ENCODE data around the gene POLR2H. TPM values are rescaled to one million over a fixed set of nuclear protein-coding genes. Genes with fewer than 3 reads are reported as not detected.

POLR2H gene
- total and polyA plus RNA-seq, 2 of the 4 experiments (the other 2 are of a cell fraction): 47.7 to 130 TPM

DNA sequence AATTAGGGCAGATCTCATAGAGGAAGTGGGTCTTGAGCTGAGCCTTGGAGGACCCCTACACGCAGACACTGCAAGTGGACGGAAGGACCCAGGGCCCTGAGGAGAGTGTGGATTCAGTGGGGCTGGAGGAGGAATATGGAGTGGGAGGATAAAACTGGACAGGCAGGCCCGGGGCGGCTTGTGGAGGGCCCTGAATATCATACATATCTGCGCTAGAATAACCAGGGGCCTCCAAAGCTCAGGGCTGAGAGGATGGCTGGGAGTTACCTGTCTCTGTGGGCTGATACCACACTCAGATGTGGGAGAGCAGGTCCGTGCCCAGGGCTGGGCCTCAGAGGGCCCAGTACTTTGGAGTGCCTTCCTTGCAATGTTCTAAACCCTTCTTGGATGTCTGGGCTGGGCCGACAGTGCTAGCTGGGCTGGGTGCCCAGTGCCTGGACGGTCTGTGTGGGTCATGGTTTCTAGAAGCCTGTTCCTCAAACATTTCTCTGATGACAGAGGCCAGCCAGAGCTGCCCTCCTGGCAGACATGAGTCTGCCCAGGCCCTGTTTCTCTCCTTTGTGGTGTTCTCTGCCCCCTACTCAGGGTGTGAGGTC is 47.9 kb downstream of the POLR2H start:
- Histone ChIP-seq H3K4me2 (ENCODE audit: low read depth, low read length) (no peak overlapping the region), H2AFZ (replicated peaks; ENCODE audit: low read length, poor library complexity) (no peak overlapping the region), H4K20me1 (ENCODE audit: insufficient read depth, low read length) (no peaks in the 10 kb centered on the region), H3K14ac (replicated peaks; ENCODE audit: low read depth, low read length) (no peak overlapping the region), H3K9me1 (ENCODE audit: insufficient read depth, low read length) (no peaks in the 10 kb centered on the region), H2AK9ac (replicated peaks; ENCODE audit: low read depth, low read length, poor library complexity) (no peak overlapping the region), H2AK5ac (ENCODE audit: low read depth, low read length) (no peak overlapping the region), H3K79me1 (ENCODE audit: low read depth in 1 of 2, low read length in 2 of 2) (no peaks in the 10 kb centered on the region), H3K36me3 (ENCODE audit: control insufficient read depth, insufficient read depth, low read length) (no peaks in the 10 kb centered on the region), H3K56ac (ENCODE audit: extremely low read depth, insufficient read depth, low read length) (no peak overlapping the region), H3K9me3 (ENCODE audit: control insufficient read depth, insufficient read depth, low read length) (peaks cover 3% of the 10 kb centered on the region; the same call in 1 of the 2 replicates), H2BK120ac (ENCODE audit: low read depth, low read length) (no peak overlapping the region), H3K4me3 (ENCODE audit: insufficient read depth, low read depth, low read length) (no peak overlapping the region), H4K5ac (ENCODE audit: low read depth, low read length) (no peak overlapping the region), H2BK20ac (ENCODE audit: low read depth, low read length) (no peak overlapping the region), H2BK15ac (ENCODE audit: low read depth, low read length) (no peak overlapping the region), H3K27me3 (ENCODE audit: control insufficient read depth, insufficient read depth, low read length) (peaks cover 42% of the 10 kb centered on the region), H3K9ac (ENCODE audit: low read depth, low read length) (no peak overlapping the region), H2BK5ac (ENCODE audit: low read depth, low read length, poor library complexity, severe bottlenecking) (no peak overlapping the region), H4K91ac (ENCODE audit: insufficient read depth, low read depth, low read length) (no peak overlapping the region), H3K23ac (ENCODE audit: low read depth, low read length) (no peak overlapping the region), H4K8ac (ENCODE audit: low read depth in 2 of 2, low read length in 2 of 2) (no peak overlapping the region), H3K18ac (ENCODE audit: low read depth, low read length) (no peak overlapping the region), H3K27ac (ENCODE audit: insufficient read depth, low read length) (no peak overlapping the region), H3K4me1 (ENCODE audit: control insufficient read depth, insufficient read depth, low read length) (no peaks in the 10 kb centered on the region), H3K4ac (ENCODE audit: low read depth, low read length) (no peak overlapping the region)
- POLR2A ChIA-PET (ENCODE audit: unreplicated experiment): no interaction called here
- BruUV-seq (replicated peaks): no TSS peak
- dilution Hi-C loops (cut with HindIII; ENCODE audit: low sequenced_read_pairs, unreplicated experiment) (no loop called here), in situ Hi-C loops (cut with MboI; ENCODE audit: low sequenced_read_pairs) (no loop called here), intact Hi-C loops (cut with micrococcal nuclease) (no loop called here)
- TF ChIP-seq CEBPB (IDR thresholded peaks at IDR 0.05; ENCODE audit: low read depth, low read length) (no peak), RFX5 (IDR thresholded peaks at IDR 0.05; ENCODE audit: low read depth, low read length) (no peak), MAZ (IDR thresholded peaks at IDR 0.05; ENCODE audit: borderline replicate concordance, low read depth, low read length) (no peak), MXI1 (IDR thresholded peaks at IDR 0.05; ENCODE audit: borderline replicate concordance, low read depth, low read length) (no peak), RCOR1 (IDR thresholded peaks at IDR 0.05; ENCODE audit: insufficient replicate concordance, low read length) (no peak), POLR2A (IDR thresholded peaks at IDR 0.05; ENCODE audit: low read depth, low read length) (no peak), CHD1 (IDR thresholded peaks at IDR 0.05; ENCODE audit: low read depth, low read length) (no peak), CTCF (conservative IDR thresholded peaks at IDR 0.05; ENCODE audit: low read depth, low read length) (no peak), MAFK (IDR thresholded peaks at IDR 0.05; ENCODE audit: low read depth, low read length) (no peak)
- TF ChIP-seq, protein P1, sequence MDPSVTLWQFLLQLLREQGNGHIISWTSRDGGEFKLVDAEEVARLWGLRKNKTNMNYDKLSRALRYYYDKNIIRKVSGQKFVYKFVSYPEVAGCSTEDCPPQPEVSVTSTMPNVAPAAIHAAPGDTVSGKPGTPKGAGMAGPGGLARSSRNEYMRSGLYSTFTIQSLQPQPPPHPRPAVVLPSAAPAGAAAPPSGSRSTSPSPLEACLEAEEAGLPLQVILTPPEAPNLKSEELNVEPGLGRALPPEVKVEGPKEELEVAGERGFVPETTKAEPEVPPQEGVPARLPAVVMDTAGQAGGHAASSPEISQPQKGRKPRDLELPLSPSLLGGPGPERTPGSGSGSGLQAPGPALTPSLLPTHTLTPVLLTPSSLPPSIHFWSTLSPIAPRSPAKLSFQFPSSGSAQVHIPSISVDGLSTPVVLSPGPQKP (IDR thresholded peaks at IDR 0.05; ENCODE audit: borderline replicate concordance, low read depth, low read length): no peak
- CTCF ChIA-PET: no interaction called here
- DNase-seq (no peak), ATAC-seq (ENCODE audit: low read depth) (no peak)
- WGBS, 2 experiments (ENCODE audit: extremely low coverage in 2 of 2, insufficient read length in 1 of 2): no CpG with 5 or more reads among the region's 8 CpGs

All from IMR-90 (cell line).